ENCODE measurements around the gene CLCF1.

- TF ChIP-seq POLR2A (IDR thresholded peaks at IDR 0.05) (no peak), CTCF (IDR thresholded peaks at IDR 0.05) (no peak), EP300 (IDR thresholded peaks at IDR 0.05) (no peak)
These were observed 59.2 kb downstream of the CLCF1 start for GRCh38 chr11:67314218-67314617.
